ENCODE measurements around the gene UQCR10. TPM values are rescaled to one million over a fixed set of nuclear protein-coding genes. Genes with fewer than 3 reads are reported as not detected.
A peak's percentile ranks its signal among the peaks of the same experiment; 100 is the strongest.

UQCR10 gene
- total and polyA plus RNA-seq, 2 experiments from 2014 or later = 78.0 to 535 TPM

DNA sequence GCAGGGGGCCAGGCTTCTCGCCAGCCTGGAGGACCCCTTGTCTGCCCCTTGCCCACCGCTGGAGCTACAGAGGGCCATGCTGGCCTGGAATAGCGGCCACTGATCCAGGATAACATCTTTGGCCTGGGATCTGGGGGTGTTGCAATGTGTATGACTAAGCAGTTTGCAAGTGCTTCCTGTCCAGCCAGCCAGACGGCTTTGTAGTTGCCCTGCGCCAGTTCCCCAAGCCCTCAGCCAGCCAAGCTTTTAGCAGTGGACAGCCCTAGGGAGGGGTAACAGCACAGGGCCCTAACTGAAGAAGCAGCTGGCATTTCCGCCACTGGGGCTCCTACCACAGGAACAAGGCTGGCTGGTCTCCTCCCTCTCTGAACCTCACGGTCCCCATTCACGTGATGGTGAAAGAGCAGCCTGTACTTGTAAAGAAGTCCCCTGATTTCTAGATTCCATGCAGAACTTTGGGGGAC lies 32.1 kb downstream of the UQCR10 start:
- DNase-seq (ENCODE audit: low spot score) (no peak), ATAC-seq (no peak)
- Mint-ChIP-seq H3K4me1 (peaks cover 5% of the 10 kb centered on the region; the same call in 1 of the 3 replicates), H3K27me3 (ENCODE audit: insufficient read depth, low read depth, poor library complexity) (no peaks in the 10 kb centered on the region), H3K36me3 (ENCODE audit: low read depth) (peaks cover 14% of the 10 kb centered on the region), H3K27ac (peak overlapping the region; percentile 77; the same call in 1 of the 2 replicates), H3K9me3 (no peaks in the 10 kb centered on the region), H3K4me3 (no peak overlapping the region)
- H3K4me3 ChIP-seq = no peak overlapping the region
- H3K27ac ChIP-seq (ENCODE audit: low read depth) = no peak overlapping the region
- H3K27me3 ChIP-seq (ENCODE audit: insufficient read depth) = no peaks in the 10 kb centered on the region
- H3K9me2 ChIP-seq (ENCODE audit: insufficient read depth) = no peaks in the 10 kb centered on the region
- H3K79me2 ChIP-seq (replicated peaks; ENCODE audit: insufficient read depth) = no peaks in the 10 kb centered on the region
- no peaks in the 10 kb centered on the region; the same call in none of the 2 replicates for H3K36me3 ChIP-seq (ENCODE audit: insufficient read depth)
- TF ChIP-seq NANOG (IDR thresholded peaks at IDR 0.05; ENCODE audit: borderline replicate concordance) = no peak
- TF ChIP-seq, protein P1, sequence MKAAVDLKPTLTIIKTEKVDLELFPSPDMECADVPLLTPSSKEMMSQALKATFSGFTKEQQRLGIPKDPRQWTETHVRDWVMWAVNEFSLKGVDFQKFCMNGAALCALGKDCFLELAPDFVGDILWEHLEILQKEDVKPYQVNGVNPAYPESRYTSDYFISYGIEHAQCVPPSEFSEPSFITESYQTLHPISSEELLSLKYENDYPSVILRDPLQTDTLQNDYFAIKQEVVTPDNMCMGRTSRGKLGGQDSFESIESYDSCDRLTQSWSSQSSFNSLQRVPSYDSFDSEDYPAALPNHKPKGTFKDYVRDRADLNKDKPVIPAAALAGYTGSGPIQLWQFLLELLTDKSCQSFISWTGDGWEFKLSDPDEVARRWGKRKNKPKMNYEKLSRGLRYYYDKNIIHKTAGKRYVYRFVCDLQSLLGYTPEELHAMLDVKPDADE (IDR thresholded peaks at IDR 0.05) = no peak
- TF ChIP-seq STAT1 (IDR thresholded peaks at IDR 0.05; ENCODE audit: unreplicated experiment) = no peak
- TF ChIP-seq, protein P2, sequence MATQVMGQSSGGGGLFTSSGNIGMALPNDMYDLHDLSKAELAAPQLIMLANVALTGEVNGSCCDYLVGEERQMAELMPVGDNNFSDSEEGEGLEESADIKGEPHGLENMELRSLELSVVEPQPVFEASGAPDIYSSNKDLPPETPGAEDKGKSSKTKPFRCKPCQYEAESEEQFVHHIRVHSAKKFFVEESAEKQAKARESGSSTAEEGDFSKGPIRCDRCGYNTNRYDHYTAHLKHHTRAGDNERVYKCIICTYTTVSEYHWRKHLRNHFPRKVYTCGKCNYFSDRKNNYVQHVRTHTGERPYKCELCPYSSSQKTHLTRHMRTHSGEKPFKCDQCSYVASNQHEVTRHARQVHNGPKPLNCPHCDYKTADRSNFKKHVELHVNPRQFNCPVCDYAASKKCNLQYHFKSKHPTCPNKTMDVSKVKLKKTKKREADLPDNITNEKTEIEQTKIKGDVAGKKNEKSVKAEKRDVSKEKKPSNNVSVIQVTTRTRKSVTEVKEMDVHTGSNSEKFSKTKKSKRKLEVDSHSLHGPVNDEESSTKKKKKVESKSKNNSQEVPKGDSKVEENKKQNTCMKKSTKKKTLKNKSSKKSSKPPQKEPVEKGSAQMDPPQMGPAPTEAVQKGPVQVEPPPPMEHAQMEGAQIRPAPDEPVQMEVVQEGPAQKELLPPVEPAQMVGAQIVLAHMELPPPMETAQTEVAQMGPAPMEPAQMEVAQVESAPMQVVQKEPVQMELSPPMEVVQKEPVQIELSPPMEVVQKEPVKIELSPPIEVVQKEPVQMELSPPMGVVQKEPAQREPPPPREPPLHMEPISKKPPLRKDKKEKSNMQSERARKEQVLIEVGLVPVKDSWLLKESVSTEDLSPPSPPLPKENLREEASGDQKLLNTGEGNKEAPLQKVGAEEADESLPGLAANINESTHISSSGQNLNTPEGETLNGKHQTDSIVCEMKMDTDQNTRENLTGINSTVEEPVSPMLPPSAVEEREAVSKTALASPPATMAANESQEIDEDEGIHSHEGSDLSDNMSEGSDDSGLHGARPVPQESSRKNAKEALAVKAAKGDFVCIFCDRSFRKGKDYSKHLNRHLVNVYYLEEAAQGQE (IDR thresholded peaks at IDR 0.05; ENCODE audit: unreplicated experiment) = no peak
- no peak overlapping the region for H2AFZ ChIP-seq
- H3F3A ChIP-seq (replicated peaks; ENCODE audit: low read depth) = no peaks in the 10 kb centered on the region
- H4K20me1 ChIP-seq (replicated peaks; ENCODE audit: insufficient read depth) = no peaks in the 10 kb centered on the region
- H3K4me1 ChIP-seq (ENCODE audit: insufficient read depth) = no peaks in the 10 kb centered on the region; the same call in 1 of the 2 replicates
- H3K4me2 ChIP-seq = no peak overlapping the region

DNA sequence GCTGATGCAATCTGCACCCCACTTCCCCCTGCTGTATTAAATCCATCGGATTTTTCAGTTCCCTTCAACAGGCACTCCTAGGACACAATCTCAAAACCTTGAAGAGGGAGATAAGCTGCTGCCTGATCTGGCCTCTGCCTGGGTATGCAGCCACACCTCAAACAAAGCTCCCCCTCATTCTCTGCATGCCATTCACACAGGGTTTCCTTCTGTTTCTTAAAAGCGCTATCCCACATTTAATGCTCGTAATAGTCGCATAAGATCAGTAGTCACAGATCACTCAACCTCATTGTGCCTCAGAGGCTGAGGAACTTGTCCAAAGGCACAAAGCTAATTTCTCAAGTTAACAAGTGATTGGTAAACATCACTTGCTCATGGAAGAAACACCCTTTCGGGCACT lies 34.0 kb downstream of the UQCR10 start:
- DNase-seq (ENCODE audit: low spot score) (peak; percentile 36), ATAC-seq (peak; percentile 71)
- peaks cover 5% of the 10 kb centered on the region; the same call in 2 of the 3 replicates for H3K4me1 Mint-ChIP-seq
- H3K36me3 Mint-ChIP-seq (ENCODE audit: low read depth) = peaks cover 24% of the 10 kb centered on the region
- no peaks in the 10 kb centered on the region for H3K27me3 ChIP-seq (ENCODE audit: insufficient read depth)
- H4K20me1 ChIP-seq (replicated peaks; ENCODE audit: insufficient read depth) = no peaks in the 10 kb centered on the region
- no peak overlapping the region for H2AFZ ChIP-seq
- no peak overlapping the region for H3K4me3 Mint-ChIP-seq
- no peak overlapping the region for H3K4me2 ChIP-seq
- H3K4me3 ChIP-seq = no peak overlapping the region
- no peaks in the 10 kb centered on the region for H3K79me2 ChIP-seq (replicated peaks; ENCODE audit: insufficient read depth)
- peaks cover 2% of the 10 kb centered on the region for H3K27me3 Mint-ChIP-seq (ENCODE audit: insufficient read depth, low read depth, poor library complexity)
- no peaks in the 10 kb centered on the region for H3K9me3 Mint-ChIP-seq
- no peaks in the 10 kb centered on the region for H3K9me2 ChIP-seq (ENCODE audit: insufficient read depth)
- 0 out of 2 replicates have a peak overlapping the region, but pooled peaks have one; percentile 33 for H3K27ac Mint-ChIP-seq
- no peaks in the 10 kb centered on the region; the same call in none of the 2 replicates for H3K36me3 ChIP-seq (ENCODE audit: insufficient read depth)
- H3K27ac ChIP-seq (ENCODE audit: low read depth) = 0 out of 2 replicates have a peak overlapping the region, but pooled peaks have one; percentile 45
- no peaks in the 10 kb centered on the region; the same call in 1 of the 2 replicates for H3K4me1 ChIP-seq (ENCODE audit: insufficient read depth)
- no peaks in the 10 kb centered on the region for H3F3A ChIP-seq (replicated peaks; ENCODE audit: low read depth)
- TF ChIP-seq, protein P2 (IDR thresholded peaks at IDR 0.05; ENCODE audit: unreplicated experiment) = no peak
- no peak for TF ChIP-seq EZH2 (IDR thresholded peaks at IDR 0.05; ENCODE audit: low read depth, unreplicated experiment)
- TF ChIP-seq ZNF331 (CRISPR knock-in tag; IDR thresholded peaks at IDR 0.05; ENCODE audit: low read depth) = no peak
- no peak for TF ChIP-seq POLR2AphosphoS5 (IDR thresholded peaks at IDR 0.05; ENCODE audit: low read depth)
- TF ChIP-seq JUNB (IDR thresholded peaks at IDR 0.05; ENCODE audit: unreplicated experiment) = no peak
- TF ChIP-seq, protein P1 (IDR thresholded peaks at IDR 0.05) = no peak
- TF ChIP-seq ZNF114 (CRISPR knock-in tag; IDR thresholded peaks at IDR 0.05) = no peak
- TF ChIP-seq, protein P3, sequence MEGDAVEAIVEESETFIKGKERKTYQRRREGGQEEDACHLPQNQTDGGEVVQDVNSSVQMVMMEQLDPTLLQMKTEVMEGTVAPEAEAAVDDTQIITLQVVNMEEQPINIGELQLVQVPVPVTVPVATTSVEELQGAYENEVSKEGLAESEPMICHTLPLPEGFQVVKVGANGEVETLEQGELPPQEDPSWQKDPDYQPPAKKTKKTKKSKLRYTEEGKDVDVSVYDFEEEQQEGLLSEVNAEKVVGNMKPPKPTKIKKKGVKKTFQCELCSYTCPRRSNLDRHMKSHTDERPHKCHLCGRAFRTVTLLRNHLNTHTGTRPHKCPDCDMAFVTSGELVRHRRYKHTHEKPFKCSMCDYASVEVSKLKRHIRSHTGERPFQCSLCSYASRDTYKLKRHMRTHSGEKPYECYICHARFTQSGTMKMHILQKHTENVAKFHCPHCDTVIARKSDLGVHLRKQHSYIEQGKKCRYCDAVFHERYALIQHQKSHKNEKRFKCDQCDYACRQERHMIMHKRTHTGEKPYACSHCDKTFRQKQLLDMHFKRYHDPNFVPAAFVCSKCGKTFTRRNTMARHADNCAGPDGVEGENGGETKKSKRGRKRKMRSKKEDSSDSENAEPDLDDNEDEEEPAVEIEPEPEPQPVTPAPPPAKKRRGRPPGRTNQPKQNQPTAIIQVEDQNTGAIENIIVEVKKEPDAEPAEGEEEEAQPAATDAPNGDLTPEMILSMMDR (conservative IDR thresholded peaks at IDR 0.05; ENCODE audit: low read depth in 2 of 2) = no peak
- TF ChIP-seq STAT1 (IDR thresholded peaks at IDR 0.05; ENCODE audit: unreplicated experiment) = no peak
- TF ChIP-seq CREB1 (CRISPR knock-in tag; IDR thresholded peaks at IDR 0.05; ENCODE audit: low read depth) = no peak
